ENCODE data around the gene COL20A1.

The COL20A1 gene

DNA sequence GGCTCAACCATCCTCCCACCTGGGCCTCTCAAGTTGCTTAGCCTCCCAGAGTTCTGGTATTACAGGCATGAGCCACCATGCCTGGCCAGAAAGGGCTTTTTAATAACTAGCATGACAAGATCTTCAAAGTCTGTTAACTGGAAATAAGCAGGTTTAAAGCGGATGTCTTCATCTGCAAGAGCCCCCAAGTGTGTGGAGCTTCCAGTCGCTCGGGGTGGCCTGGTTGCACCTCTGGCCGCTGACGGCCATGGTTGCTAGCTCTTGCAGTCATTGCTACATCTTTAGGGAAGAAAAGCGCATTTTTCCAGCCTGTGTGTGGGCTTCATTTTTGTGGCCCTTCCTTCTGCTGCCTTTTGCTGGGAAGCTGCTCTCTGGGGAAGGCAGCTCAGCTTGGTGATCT is 12.6 kb upstream of the COL20A1 start:
- no peak for DNase-seq

DNA sequence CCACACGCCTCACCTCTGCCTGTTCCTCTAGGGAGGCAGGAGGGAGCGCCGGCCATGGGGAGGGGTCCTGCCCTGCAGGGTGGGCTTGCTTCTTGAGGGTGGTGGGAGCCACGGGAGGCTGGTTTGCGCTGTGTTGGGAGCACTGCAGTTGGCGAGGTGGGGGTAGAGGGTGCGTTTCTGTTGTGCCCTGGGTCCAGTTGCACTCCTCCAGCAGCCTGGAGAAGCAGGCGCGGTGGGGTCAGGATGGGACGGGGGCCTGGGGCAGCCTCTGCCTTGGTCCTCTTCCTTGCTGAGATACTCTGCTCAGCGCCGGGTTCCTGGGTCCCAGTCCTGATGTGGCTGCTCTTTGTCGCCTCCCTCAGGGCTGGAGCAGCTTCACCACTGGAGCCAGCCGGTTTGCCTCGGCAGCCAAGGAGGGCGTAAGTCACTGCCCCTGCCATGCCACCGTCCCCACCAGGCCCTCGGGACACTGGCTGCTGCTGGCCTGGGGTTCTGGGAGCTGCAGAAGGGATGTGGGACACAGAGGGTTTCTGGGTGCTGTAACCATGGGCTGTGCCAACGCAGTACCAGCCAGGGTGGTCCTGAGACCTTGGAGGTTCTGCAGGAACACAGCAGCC is 11.9 kb upstream of the COL20A1 start:
- DNase-seq = no peak

DNA sequence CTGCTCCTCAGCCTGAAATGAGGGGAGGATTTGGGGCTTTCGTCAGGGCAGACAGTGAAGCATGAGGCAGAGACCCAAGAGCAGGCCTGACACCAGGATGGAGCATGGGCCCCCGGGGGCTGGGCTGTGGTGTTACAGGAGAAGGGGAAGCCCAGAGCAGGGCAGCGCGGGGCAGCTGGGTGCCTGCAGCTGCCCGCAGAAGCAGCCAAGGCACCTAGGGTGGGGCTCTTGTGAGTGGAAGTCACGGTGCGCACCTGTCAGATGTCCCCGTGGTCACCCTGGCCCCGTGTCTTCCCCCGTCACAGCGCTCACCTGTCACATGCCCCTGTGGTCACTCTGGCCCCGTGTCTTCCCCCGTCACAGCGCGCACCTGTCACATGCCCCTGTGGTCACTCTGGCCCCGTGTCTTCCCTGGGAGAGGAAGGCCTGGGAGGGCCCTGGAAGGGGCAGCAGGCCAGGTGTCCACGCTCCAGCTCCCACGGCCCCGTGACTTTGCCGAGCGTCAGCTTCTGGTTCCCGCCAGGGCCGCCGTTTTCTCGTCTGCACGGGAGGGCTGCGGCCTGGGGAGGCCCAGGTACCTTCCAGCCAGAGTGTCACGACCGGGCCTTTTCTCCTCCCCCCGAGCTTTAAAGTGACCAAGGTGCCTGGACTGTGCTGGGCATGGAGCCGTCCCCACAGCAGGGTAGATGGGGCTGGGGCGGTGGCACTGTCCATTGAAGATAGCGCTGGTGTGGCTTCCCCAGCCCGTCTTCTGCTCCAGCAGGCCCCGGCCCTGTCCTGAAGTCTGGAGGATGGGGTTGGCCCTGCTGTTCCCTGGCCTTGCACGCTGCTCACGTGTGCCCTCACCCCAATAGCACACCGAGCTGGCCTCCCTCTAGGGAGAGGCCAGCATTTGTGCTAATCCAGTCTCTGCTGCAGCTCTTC is 11.0 kb upstream of the COL20A1 start:
- no peak for DNase-seq

DNA sequence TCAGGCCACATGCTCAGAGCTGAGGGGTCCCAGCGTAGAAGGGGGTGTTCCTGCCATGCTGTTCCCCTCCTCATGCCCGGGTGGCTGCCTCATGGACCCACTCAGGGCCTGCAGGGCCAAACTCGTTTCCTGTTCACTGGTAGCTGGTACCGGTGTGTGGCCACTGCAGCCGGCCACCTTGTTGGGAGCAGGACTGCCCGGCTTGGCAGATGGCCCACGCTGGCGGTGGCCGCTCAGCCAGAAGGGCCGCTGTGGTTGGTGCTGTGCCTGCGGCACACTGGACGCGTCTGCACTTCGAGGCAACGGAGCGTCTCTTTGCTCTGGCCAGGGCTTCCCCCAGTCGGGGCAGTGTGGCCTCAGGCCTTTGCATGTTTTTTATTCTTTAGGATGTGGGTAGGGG is 10.0 kb upstream of the COL20A1 start:
- no peak for DNase-seq

DNA sequence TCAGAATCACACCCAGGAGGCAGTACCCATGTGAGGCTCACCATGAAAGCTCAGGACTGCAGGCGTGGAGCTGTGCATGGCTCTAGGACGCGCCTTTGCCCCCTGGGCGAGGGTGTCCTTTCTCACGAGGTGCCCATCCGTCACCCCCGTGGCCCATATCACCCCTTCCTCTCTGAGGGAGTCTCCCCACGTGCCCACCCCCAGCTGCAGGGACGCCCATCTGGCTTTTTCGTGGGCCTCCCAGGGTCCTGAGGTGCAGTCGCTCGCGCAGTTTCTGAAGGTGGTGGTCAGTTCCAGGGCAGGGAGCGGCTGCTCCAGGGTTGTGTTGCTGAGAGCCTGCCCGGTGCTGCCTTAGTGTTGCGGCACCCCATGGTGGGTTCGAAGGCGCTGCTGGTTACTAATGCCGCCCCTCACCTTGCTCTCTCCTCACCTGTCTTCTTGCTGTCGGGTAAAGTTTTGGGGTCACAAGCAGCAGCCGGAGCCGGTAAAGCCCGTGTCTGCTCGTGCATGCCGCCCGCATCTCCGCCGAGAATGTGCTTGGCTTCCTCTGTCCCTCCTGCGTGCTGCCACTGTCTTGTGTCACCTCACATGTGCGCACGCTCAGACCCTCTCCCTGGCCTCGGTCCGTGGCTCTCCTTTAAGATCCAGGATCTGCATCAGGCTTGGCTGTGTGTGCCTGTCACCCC is 9.4 kb upstream of the COL20A1 start:
- no peak for DNase-seq

DNA sequence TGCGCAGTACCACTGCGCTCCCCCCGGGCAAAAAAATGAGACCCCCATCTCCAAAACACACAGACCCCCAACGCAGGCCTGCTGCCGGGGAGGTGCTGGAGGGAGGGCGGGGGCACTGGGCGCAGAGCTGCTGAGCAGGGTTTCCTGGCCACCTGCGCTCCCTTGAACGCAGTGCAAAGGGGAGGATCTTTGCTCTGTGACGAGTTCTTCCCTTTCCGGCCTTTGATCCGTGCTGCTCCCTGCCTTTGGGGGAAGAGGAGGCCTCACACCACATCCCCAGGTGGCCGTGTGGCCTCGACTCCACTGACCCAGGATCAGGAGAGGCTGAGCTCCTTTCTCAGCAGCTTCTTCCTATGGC is 8.9 kb upstream of the COL20A1 start:
- no peak for DNase-seq

DNA sequence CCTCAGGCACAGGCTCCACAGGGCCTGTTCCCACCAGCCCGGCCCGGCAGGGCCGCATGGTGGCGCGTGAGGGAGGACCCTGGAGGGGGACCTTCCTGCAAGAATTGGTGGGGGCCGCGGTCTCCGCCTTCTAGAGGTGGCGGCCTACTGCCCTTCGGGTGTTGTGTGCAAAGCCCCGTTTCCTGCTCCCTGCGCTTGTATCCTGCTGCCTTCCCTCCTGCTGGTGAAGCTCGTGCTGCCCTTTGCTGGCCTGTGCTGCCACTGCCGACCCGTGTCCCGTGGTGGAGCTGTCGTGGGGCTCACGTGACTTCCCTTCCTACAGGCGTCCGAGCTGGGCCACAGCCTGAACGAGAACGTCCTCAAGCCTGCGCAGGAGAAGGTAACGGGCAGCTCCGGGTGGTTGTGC is 8.4 kb upstream of the COL20A1 start:
- DNase-seq = no peak

DNA sequence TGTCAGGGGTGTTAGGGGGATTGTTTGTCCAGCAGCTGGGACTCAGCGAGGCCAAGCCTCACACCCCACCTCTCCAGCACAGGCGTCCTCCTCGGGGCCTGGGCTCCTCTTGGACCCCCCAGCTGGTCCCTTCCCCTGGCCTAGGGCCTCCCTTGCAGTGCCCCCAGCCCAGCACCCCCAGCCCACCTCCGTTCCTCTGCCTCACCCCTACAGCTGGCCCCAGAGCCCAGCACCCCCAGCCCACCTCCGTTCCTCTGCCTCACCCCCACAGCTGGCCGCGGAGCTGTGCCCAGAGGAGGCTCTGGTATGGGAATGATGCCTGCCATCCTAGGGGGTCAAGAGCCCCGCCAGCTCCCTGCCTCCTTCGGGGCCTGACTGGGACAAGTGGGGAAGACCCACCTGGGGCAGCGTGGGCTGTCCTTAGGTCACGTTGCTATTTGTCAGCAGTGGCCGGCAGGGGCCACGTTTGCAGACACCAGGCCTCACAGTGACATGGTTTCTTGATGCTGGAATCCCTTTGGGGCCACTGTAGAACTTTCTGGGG is 7.9 kb upstream of the COL20A1 start:
- DNase-seq = no peak

DNA sequence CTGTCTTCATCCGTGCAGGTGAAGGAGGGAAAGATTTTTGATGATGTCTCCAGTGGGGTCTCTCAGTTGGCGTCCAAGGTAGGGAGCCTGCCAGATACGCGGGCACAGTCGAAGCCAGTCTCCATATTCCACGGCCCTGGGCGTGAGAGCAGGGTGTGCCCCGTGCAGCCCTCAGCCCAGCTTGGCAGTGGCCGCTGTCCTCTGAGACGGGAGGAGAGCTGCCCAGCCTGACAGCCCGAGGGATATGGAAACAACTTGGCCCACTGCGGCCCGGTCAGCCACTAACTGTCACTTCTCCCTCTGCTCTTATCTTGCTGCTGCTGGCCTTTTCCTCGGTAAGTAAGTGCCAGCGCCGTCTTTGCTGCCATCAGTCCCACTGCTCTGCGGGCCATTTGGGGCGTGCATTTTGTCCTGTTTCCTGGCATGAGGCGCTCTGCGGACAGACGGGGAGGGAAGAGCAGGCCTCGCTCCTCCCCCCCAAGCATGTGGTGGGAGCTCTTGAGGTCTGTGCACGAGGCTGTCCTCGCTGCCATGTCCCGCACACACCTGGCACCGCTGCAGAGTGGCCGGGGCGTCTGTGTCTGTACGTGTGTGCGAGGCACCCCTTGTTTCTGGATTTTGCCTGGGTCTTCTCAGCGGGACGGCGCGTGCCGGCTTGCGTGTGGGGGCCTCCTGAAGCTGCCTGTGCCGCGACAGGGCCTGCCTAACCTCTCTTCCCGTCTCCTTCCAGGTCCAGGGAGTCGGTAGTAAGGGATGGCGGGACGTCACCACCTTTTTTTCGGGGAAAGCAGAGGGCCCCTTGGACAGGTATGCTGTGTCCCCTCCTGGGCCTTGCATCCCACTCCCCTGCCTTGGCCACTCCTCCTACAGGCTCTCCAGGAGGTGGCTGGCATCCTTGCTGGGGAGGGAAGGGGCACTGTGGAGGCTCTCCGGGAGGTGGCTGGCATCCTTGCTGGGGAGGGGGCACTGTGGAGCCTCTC is 7.1 kb upstream of the COL20A1 start:
- DNase-seq = no peak

DNA sequence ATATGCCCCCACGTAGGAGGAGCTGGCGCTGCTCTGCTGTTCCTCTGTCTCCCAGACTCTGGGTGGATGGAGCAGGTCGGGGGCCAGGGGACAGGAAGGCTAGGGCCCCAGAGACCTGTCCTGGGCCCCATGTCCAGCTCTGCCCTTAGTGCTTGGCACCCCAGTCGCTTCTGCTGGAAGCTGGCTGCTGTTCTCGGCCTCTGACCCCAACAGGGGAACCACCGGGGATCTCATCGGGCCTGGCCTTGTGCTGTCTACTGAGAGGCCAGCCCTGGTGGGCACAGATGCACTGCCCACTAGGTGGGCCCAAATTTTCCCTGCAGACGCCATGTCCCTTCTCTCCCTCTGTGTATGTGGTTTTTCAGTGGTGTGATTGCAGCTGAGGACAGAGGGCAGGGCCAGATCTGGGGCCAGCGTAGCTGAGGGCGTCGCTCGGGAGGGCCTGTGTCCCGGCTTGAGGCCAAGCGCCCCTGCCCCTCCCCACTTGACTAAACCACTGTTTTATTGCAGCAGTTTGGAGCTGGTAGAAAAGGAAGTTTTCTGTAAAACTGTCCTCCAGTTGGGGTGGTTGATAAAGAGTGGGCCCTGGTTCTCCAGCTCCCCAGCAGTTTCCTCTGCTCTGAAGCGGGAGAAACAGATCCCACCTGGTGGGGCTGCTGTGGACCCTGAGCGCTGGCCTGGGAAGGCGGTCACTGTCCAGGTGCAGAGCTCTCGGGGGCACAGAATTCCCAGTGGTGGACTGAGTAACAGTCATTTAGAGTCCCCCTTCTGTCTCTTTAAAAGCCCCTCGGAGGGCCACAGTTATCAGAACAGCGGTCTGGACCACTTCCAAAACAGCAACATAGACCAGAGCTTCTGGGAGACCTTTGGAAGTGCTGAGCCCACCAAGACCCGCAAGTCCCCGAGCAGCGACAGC is 5.9 kb upstream of the COL20A1 start:
- no peak for DNase-seq

DNA sequence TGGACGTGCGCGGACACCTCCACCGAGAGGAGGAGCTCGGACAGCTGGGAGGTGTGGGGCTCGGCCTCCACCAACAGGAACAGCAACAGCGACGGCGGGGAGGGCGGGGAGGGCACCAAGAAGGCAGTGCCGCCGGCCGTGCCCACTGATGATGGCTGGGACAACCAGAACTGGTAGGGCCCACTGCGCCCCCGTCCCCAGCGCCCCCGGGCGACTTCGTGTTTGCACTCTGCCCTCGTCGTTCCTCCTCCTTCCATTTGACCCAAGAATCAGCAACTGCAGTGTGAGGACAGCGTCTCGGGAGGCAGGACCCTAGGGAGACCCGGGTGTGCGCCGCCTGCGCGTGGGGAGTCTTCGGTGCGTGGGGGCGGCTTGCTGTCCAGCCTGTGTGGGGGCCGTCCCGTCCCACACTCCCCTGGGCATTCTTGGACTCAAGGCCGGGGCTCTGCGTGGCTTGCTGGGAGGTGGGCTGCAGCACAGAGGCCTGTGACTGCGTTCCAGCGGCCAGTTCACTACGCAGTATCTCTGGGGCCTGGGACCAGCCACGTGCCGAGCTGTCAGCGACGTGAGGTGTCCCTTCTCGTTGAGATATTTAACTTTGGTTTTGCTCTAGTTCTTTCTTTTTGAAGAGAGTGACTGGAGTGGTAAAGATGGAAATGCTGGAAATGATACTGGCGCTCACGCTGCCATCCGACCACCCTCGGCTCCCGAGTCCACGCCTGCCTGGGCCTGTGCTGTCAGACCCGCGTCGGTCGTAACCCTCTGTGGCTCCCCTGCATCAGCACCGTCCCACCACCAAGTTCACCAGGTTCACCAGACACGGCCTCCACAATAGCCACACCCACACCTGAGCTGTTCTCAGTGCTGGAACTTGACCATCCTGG is 5.0 kb upstream of the COL20A1 start:
- DNase-seq = no peak

DNA sequence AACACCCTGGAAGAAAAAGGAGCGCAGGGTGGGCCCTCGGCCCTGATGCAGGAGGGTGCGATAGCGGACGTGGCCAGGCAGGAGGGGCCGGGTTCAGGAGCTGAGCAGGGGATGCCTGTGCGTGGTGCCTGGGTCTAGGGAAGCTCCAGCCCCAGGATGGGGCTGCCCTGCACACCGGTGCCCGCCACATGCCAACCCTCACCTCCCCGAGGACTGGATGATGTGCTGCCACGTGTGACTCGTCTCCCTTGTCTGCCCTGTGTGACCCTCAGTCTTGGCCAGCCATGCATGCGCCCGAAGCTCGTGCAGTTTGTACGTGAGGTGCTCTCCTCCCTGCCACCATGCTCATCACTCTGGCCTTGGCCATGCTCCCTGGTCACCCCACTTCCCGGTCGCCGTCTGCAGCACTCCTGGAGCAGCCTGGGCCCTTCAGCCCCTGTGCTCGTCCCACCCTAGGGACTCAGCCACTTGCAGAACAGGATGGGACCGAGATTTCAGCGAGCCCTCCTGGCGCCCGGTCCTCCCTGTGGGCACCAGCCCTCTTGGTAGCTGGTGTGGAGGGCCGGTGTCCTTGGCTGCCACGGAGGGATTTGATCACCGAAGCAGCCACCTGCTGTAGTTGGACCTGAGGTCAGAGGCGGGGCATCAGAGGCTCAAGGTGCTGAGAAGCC is 4.3 kb upstream of the COL20A1 start:
- DNase-seq = no peak

DNA sequence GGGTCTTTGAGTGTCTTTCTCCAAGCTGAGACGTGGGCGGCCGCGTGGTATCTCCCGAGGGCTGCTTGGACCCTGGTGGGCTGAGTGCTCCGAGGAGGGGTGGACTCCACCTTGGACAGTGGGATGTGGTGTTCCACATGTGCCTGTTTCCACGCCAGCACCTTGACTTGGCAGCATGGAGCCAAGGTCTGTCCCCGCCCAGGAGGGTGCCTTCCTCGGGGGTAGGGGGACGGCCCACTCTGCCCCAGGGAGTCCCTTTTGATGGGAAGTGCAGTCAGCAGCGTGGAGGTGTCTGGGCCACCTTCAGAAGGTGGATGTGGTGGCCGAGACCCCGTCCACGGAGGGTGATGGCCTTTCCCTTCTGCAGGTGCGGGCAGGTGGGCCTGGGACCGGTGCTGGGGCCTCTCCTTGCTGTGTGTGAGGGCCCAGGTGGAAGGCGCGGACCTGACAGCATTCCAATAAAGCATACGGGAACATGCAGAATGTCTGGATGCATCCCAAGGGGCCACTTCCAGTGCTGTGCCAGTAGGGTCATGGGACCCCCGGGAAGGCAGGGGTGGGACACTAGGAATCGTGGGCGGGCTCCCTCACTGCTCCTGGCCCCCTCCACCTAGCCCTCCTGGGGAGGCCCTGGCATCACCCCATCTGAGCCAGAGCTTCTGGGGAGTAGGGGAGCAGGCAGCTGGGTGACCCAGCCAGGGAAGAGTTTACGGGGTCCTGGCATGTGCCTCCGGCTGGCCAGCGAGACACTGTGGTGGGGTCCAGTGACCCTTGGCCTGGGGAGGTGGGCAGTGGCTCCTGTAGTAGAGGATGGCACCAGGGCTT is 3.5 kb upstream of the COL20A1 start:
- DNase-seq = no peak

DNA sequence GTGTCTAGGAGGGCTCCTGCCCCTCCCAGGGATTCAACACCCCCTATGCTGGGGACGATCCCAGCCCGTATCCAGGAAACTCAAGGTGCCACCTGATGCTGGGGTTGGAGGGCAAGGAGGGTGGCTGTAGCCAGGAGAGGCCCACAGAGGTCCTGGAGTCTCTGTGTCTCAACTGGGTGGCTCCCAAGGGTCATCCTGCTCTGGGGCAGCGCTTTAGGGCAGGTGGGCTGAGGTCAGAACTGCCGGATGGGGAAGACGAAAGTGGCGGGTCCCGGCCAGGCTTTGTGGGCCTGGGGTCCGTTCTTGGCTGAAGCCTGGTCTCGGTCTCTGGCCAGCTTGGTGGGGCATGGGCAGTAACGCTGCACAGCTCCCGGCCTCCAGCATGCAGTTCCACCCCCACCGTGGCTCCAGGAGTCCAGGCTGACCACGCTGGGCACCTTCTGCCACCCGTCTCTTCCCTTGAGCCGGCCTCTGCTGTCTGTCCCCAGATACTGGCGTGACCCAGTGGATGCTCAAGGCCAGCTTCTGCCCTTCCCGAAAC is 2.8 kb upstream of the COL20A1 start:
- DNase-seq = no peak

DNA sequence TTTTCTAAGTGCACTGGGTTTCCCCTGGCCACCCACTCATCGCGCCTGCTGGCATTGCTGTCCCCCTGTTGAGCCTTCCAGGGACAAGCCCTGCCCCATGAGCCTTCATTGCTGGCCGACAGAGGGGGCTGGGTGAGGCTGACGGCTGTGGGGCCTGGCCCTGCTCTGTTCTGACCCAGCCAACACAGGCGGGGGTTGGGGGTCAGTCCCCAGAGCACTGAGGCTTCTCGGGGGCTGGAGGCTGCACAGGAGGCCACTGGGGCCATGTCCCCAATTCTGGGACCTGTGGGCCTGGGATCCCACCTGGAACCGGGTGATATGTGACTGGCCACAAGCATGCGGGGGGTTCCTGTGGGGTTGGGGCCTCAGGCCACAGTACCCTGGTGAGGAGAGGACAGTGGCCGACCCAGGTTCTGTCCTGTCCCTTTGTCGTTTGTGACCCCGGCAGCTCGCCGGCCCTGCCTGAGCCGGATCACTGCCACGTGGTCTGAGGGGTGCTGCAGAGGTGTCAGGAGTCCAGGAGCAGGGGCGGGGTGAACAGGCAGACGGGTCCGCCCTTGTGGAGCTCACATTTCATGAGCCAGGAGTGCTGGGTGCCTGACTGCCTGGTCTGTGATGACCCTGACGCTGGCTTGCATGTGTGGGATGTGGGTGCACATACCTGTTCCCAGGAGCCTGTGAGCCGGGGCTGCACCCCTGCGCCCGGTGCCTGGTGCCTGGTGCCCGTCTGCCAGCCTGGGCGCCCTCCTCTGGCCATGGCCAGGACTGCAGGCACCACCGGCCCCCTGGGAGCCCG is 2.1 kb upstream of the COL20A1 start:
- no peak for DNase-seq

DNA sequence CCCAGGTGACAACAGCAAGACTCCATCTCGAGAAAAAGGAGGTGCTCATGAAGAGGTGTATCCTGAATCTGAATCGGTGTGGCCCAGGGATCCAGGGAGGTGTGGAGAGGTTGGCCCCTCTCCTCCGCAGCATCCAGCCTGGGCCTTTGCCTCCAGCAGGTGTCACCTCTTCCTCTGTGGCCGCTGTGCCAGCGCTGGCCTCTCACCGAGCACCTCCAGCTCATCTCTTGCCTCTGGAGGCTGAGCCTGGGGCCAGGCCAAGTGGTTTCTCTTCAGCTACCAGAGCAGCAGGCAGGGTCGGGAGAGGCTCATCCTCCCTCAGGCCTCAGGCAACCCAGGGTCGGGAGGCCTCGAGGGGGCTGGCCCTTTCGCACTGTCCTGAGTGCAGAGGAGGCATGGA is 1.2 kb upstream of the COL20A1 start:
- DNase-seq = no peak

DNA sequence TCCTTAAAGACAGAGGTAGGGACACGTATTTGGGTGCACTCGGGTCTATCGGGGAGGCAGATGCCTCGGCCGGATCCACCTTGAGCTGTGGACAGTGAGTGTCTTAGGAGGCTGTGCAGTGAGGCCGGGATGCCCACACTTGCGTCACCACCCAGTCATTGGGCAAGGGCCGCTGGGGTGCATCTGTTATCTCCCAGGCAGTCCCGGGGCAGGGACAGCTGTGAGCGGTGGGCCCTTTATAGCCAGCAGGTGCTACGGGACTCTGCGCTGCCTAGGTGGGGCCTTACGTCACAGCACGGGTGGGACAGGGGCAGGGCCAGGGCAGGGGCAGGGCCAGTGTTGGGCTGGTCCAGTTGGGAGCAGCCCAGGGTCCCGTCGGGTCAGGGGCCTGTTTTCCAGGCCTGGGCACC is 689 bp upstream of the COL20A1 start:
- no peak for DNase-seq

DNA sequence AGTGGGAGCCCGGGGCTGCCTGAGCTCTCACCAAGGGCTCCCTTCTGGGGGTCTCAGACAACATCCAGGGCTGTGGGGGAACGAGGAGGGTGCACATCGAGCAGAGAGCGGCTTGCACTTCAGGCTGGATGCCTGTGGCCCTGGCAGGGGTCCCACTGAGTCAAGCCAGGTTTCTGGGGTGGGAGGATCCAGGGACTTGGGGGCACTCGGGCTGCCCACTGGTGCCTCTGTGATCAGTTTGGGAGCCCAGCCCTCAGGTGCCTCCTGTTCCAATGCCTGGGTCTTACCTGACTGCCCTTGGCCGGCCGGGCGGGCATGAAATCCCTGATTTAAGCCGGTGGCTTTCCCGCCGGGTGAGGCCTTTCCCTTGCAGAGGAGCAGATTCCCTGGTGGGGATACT is 470 bp downstream of the COL20A1 start:
- no peak for DNase-seq
